Erythroblast (primary cell): ENCODE results near the gene ZNF609.

ENCODE experiments used
- GATA1 ChIP-seq: IDR thresholded peaks from 2 replicates; pipeline ENCODE4 v1.6.1; 2011; ENCODE audit warnings: low read depth, mild to moderate bottlenecking, control low read depth, low read length, moderate library complexity
- POLR2A ChIP-seq: IDR thresholded peaks from 2 replicates; pipeline ENCODE4 v1.6.1; 2011; ENCODE audit warnings: mild to moderate bottlenecking, low read length

GRCh38 chr15:64694816-64695215 is 234.4 kb downstream of the ZNF609 start:
- TF ChIP-seq POLR2A: no peak
- TF ChIP-seq GATA1: no peak
